ENCODE data around the gene DHCR7.

GRCh38 chr11:71449596-71449995 lies 1.4 kb upstream of the DHCR7 start:
- TF ChIP-seq EZH2 (IDR thresholded peaks at IDR 0.05; ENCODE audit: low read depth, unreplicated experiment) (no peak), CTCF (conservative IDR thresholded peaks at IDR 0.05; ENCODE audit: low read depth in 2 of 2) (no peak), REST (IDR thresholded peaks at IDR 0.05; ENCODE audit: unreplicated experiment) (no peak), POLR2AphosphoS5 (IDR thresholded peaks at IDR 0.05; ENCODE audit: low read depth) (no peak), CREB1 (CRISPR knock-in tag; IDR thresholded peaks at IDR 0.05; ENCODE audit: low read depth) (no peak), EZH2phosphoT487 (IDR thresholded peaks at IDR 0.05; ENCODE audit: unreplicated experiment) (no peak), ETS1 (IDR thresholded peaks at IDR 0.05) (no peak), JUNB (IDR thresholded peaks at IDR 0.05; ENCODE audit: unreplicated experiment) (no peak), NANOG (IDR thresholded peaks at IDR 0.05; ENCODE audit: borderline replicate concordance) (no peak)

All from GM23338 (cell line).